ENCODE data around the gene KSR2.
A peak's percentile ranks its signal among the peaks of the same experiment; 100 is the strongest.
"Not testable (repeated sequence)": the region's sequence is repeated elsewhere in the genome, so short reads cannot be mapped to it uniquely, and the experiment has no call there.

The KSR2 gene

DNA sequence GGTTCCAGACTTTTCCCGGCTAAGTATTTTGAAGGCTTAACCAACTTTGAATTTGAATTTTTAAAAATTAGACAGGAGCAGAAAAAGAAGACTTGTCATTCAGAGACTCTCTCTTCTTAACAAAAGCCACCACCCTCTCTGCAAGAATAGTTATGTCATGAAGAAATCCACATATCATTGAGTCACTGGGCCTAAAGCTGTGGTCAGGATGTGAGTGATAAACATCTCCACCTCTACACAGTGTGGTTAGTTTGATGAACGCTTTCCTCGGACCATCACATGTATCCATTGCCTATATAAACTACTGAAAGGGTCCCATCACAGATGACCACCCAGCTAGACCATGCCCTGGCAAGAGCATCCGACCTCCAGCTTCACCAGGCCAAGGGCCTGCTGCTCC is 226.1 kb downstream of the KSR2 start:
- no peak for DNase-seq

DNA sequence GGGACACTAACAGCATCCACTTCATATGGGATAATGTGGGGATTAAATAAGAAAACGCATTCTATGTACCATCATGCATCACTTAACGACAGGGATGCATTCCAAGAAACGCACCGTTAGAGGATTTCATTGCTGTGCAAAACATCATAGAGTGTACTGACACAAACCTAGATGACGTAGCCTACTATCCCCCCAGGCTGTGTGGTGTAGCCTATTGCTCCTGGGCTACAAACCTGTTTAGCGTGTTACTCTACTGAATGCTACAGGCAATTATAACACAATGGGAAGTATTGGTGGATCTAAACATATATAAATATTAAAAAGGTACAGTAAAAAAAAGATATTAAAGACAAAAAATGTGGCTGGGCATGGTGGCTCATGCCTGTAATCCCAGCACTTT is 230.6 kb downstream of the KSR2 start:
- no peak for DNase-seq

DNA sequence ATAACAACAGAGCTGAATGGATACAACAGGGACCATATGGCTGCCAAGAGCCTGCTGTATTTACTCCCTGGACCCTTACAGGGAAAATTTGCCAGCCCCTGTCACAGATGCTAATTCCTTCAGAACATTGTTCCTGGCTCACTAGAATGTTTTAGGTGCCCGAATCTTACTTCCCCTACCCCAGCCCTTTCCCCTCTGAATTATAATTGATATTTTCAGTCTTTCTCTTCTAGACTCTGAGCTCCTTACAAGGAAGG is 235.3 kb downstream of the KSR2 start:
- no peak for DNase-seq

DNA sequence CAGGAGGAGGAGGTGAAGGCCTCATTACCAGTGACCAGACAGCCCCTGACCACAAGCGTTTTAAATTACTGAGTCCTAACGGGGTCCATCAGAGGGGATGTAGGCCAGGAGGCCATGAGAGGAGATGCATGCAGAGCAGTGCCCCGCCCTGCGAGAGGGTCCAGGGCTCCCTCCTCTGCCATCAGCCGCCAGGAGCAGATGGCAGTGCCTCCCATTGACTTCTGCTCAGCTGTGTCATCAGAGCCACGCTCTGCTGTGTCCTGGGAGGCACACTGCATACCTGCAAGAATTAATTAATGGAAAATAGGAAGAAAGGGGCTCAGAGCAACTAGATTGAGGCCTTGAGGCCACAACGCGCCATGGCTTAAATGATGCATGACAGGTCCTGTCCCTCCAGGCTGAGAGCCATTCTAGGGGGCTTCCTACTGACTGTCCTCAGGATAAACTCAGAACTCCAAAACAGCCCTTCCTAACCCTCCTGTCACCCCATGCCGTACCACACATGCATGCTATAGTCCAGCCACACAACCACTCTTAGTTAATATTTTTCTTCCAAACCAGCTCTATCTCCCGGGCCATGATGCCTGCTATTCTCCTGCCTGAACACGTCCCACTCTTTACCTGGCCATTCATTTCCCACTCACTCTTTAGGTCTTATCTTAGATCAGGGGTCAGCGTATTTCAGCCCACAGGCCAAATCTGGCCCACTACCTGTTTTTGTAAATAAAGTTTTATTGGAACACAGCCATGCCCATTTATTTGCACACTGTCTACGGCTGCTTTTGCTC is 235.8 kb downstream of the KSR2 start:
- DNase-seq = no peak

DNA sequence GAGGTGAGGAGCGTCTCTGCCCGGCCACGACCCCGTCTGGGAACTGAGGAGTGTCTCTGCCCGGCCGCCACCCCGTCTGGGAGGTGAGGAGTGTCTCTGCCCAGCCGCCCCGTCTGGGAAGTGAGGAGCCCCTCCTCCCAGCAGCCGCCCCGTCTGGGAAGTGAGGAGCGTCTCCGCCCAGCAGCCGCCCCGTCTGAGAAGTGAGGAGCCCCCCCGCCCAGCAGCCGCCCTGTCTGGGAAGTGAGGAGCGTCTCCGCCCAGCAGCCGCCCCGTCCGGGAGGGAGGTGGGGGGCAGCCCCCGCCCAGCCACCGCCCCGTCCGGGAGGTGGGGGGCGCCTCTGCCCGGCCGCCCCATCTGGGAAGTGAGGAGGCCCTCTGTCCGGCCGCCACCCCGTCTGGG is 237.7 kb downstream of the KSR2 start:
- not testable (repeated sequence) for DNase-seq

DNA sequence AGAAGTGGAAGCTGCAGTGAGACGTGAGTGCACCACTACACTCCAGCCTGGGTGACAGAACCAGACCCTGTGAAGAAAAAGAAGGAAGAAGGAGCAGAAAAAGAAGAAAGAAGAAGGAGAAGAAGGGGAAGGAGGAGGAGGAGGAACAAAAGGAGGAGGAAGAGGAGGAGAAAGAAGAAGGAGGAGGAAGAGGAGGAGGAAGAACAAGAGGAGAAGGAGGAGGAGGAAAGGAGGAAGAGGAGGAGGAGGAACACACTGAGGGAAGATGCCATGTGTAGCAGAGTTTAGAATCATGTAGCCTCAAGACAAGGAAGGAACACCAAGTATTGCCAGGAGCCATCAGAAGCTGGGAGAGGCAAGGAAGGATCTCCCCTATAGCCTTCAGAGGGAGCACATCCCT is 241.5 kb downstream of the KSR2 start:
- no peak for DNase-seq

DNA sequence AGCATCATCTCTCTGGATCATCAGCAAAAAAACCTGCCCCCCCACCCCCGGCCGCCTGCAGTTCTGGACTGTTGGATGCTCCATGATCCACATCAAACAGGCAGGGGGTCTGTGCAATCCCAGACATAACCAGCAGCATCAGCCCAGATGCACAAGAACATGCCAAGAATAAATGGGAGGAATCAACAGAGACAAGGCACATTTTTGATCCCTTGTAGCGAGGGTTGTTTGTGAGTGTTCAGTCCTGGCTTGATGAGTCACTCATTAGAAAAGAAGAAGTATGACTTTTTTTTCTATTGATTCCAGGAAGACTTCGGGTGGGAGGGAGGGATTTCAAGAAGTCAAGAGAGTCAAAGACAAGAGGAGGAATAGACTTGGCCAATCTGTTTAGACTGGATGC is 244.2 kb downstream of the KSR2 start:
- no peak for DNase-seq

DNA sequence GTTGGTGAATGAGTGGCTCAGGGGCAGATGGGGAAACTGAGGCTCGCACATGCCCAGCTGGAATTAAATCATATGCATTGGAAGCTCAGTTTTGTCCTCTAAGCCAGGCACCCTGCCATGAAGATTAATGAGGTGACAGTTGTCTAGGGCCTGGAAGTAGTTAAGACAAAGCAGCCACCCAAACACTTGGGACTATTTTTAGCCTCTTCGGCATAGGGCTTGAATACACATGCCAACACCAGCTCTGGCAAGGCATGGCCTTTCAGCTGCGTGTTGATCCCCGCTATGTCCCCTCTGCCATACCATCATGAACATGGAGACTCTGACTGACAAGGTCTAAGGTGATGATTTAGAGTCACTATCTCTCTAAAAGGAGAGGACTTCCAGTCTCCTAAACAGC is 250.2 kb downstream of the KSR2 start:
- no peak for DNase-seq

DNA sequence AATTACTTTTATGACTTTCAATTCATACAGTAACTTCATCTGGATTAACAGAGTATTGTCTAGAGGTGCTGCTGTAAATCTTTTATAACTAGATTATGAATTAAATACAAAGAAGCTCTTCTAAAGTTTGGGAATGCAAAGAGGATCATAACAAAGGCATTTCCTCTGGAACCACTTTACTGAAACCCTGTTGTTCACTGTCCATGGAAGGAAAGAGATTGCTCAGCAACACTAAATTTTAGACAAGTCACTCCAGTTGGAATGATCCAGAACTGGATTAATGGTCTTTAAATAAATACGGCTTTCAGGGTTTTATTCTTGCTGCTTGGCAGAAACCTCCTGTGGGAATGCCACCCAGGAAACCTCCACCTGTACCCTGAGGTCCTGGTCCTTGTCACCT is 250.6 kb downstream of the KSR2 start:
- no peak for DNase-seq

DNA sequence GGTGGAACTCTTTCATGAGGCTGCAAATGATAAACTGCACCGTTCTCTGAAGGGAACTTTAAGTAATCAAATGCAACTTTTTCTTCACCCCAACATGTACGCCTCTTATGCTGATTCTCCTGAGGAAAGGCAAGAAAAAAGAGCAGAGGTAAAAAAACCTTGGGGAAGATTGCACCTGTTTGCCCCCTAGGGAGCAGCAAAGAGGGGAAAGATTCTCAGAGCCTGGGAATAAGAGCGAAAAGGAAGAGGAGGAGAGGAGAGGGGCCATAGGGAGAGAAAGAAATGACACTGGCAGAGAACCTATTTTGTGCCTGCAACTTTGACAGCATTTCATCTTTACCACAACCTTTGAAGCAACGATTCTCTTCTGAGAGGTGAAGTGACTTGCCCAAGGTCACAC is 254.6 kb downstream of the KSR2 start:
- DNase-seq = no peak

DNA sequence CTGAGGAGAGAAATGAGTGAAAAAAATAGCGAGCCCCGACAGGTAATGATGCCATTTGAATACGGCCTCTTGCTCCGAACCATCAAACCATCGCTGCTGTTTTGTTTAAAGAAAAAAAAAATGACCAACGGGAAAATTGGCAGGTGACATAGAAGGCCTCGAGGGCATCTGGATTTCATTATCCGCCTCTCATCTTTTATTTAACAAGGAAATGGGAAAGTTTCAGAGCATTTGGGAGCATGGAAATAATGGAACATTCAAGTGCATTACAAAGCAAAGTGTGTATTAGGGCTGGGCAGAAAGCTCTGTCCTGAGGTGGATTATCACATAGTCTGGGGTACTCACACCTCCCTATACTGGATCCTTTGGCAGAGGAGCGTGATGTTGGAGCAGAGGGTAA is 258.7 kb downstream of the KSR2 start:
- no peak for DNase-seq

DNA sequence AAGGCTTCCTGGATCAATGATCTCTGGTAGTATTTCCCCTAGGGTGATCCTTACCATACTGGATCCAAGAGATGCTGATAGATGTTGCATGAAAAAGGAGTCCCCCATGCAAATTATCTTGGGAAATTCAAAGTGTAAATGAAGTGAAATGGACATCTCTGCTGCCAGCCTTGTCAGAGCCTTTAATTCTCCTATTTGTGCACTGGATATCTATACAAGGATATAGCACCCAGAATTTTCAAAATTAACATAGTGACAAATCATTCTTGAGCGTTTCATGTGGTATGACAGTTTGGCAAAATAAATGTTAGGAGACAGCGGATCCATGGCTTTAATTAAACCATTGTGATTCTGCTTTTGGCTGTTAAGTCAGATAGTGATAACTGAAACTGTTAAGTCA is 260.9 kb downstream of the KSR2 start:
- DNase-seq = no peak

DNA sequence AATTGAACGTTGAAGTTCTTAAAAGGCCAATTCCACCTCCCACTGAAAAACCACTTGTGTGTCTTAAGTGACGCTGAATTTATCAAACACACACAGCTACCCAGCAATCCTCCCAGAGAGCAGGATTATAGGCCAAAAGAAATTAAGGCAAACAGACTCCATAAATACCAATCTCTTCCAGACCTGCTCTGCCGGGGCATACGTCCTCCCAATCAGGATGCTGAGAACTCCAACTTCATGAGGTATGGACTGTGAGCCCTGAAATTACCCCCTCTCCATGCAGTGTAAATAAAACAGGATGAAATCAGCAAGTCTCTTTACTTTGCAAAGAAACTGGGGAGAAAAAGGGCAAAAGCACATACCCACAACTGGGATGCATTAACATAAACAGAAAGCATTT is 265.2 kb downstream of the KSR2 start:
- no peak for DNase-seq

DNA sequence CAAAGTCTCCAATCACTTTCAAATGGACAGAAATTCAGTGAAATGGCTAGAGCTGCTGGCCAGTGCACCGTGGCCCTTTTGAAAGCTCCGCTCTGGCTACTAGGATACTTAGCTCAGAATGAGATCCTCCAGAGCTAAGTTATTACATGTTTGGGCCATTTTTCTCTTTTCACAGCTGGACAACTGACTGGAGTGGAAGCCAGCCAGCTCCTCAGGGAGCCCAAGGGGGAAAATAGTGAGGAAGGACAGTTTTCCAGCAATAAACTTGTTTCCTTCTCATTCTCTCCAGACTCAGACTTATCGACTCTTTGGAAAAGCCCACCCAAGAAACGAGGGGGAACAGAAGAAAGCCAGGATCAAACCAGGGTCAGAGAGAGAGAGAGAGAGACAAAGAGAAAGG is 266.0 kb downstream of the KSR2 start:
- DNase-seq = no peak

DNA sequence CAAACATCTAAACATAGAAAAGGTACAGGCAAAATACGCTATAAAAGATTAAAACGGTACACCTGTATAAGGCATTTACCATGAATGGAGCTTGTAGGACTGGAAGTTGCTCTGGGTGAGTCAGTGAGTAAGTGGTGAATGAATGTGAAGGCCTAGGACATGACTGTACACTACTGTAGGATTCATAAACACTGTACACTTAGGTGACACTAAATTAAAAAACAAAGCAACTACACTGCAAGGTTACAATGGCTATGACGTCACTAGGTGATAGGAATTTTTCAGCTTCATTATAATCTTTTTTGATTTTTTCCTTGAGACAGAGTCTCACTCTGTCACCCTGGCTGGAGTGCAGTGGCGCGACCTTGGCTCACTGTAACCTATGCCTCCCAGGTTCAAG is 269.2 kb downstream of the KSR2 start:
- DNase-seq = no peak

DNA sequence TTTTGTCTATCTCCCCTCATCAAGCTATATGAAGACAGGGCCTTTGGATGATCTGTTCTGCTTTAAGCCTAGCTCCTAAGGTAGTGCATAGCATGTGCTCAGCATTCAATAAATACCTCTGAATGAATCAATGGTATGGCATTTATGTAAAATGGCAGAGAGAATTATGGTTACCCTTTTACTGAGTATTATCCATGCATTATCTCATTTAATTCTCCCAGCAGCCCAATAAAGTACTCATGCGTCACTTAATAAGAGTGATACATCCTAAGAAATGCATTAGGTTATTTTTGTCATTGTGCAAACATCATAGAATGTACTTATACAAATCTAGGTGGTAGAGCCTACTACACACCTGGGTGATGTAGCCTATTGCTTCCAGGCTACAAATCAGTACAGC is 269.7 kb downstream of the KSR2 start:
- DNase-seq = no peak

DNA sequence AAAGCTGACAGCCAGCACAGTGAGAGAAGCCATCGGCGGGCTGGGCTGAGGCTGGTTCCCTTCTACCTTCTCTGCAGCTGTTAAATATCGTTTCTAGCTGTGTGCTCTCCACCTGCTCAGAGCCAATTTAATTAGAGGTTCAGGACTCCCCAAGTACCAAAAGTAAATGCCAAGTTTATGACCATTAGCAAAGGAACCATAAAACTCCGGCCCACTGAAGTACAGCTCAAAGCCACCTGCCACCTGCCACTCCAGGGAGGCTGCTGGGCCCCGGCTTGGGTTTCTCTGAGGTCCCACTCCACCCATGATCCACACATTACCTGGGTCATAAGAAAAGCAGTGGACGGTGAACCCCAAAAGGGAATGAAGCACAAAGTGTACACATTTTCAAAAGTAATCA is 272.8 kb downstream of the KSR2 start:
- DNase-seq = peak; percentile 7

DNA sequence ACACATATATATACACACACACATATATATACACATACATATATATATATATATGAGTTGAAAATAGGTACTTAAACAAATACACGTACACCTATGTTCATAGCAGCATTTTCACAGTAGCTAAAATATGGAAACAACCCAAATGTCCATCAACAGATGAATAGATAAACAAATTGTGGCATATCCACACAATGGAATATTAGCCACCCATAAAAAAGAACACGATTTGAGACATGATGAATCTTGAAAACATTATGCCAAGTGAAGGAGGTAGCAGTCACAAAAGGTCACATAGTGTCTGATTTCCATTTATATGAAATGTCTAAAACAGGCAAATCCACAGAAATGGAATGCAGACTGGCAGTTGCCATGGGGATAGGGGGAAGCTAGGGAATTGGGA is 276.3 kb downstream of the KSR2 start:
- DNase-seq = no peak

DNA sequence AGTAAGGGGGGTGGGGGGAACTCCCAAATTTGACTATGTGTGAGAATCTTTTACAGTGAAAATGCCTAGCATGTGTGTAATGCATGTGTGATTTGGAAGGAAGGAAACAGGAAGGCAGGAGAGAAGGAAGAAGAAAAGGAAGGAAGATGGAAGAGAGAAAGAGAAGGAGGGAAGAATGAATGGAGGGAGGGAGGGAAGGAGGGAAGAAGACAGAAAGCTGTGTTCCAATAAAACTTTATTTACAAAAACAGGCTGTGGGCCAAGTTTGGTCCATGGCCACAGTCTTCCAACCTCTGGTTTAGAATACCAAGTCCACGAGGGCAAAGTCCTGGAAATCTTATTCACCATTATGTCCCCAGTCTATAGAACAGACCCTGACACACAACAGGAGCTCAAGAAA is 278.9 kb downstream of the KSR2 start:
- DNase-seq = no peak

DNA sequence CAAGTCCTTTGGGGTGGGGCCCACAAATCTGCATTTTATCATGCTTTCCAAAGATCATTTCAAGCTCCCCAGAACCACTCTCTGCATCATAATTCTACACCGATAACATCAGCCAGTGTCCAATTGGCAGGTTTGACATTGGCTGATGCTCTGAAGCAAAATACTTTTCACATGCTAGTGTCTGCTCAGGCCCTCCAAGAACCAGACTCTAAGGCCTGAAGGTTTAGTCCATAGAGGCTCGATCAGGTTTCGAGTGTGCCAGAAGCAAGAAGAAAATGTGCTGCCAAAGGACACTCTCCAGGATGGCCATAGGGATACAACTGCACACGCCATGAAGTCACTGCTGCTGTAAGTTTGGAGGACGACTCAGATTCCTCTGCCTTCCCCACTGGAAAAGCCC is 280.3 kb downstream of the KSR2 start:
- no peak for DNase-seq

DNA sequence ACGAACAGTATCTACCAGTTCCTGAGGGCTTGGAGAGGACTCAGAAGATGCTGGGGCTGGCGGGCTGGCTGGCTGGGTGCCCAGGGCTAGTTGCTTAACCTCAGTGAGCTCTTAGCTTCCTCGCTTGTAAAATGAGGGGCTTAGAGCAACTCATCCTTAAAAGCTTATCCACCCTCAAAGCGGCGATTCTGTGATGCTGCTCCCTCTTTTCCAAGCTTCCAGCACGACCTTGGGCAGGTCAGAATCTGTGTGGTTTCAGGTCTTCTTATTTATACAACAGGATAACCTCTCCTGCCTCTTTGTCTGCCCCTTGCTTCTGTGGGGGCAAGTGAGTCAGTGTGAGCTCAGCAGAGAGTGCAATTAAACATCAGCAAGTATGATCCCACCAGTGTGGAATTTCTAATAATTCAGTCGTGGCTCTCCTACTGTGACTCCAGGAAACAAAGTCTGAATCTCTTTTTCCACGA is 281.8 kb downstream of the KSR2 start:
- no peak for DNase-seq

DNA sequence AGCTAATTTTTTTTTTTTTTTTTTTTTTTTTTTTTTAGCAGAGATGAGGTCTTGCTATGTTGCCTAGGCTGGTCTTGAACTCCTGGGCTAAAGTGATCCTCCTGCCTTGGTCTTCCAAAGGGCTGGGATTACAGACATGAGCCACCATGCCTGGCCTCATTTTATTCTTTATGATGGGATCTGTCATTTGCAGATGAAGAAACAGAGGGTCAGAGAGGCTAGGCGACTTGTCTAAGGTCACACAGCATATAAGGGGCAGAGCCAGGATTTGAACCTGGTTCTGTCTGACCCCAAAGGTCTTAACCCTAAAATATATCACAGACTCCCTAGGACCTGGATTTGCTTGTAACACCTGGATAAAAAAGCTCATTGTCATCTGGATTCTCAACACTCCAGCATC is 282.6 kb downstream of the KSR2 start:
- DNase-seq = no peak

DNA sequence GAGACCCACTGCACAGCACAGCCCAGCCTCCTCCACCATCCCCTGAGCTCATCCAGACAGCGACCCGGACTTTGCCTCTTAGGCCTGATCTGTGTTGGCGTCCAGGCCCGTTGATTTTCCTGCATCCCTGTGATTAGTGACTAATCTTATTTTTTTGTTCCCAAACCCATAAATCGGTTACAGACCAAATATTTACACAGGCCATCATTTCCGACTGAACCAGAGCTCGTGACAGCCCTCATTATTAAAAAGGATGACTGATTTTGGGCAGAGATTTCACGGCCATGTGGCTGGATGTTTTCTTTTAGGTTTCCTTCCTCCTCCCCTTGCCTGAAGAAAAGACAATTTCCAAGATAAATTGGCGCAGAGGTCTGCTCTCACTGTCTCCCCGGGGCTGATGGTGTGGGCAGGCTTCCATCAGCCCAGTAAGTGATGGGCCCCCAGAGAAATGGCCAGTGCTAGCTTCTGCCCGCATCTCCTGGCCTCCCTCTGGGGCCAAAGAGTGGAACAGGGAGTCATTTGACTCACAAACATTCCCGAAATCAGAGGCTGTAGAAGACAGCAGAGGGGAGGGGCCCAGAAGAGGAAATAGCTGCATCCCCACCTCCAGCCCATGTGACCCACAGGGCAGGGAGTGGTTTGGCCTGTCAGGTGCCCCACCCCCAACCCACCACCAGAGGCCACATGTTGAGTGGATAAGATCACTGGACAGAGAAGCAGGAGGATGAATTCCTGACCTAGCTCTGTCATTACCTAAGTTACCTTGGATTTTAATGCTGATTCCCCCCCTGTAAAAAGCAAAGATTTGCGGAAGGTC is 283.5 kb downstream of the KSR2 start:
- no peak for DNase-seq

DNA sequence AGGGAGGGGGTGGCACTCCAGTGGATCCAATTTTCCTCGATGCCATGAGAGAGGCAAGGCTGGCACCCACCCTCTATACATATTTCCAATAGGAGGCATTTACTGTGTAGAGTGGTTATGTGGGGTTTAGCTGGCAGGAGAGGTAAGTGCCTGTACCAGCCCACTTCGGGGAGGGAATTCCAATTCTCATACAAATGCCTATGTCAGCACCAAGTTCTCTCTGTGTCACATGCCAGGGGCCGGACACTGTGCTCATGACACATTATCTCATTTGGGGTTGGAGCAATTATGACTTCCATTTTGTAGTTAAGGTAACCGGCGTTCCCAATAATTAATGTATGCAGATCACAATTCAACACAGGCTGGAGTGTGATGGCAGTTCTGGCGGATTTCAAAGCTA is 284.3 kb downstream of the KSR2 start:
- no peak for DNase-seq

DNA sequence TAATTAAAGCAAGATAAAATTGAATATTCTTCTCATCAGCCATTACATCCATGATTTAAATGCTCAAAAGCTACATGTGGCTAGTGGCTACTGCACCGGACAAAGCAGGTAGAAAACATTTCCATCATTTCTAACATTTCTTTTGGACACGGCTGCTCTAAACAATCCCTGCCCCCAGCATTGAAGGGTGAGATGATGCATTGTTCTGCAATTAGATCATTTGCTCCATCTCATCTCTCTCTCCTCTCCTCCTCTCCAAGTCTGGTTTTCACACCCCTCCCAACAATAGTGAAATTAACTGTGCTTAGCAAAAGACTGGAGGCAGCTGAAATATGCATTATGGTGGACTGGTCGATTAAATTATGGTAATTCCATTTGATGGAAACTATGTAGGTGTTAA is 288.5 kb downstream of the KSR2 start:
- DNase-seq = no peak
